T-helper 22 cell (primary cell): ENCODE measurements around the gene ZYX.
A peak's percentile ranks its signal among the peaks of the same experiment; 100 is the strongest.
"Not testable (repeated sequence)": the region's sequence is repeated elsewhere in the genome, so short reads cannot be mapped to it uniquely, and the experiment has no call there.

Experiments
- DNase-seq: peaks from one replicate; pipeline ENCODE4 v3.0.0-alpha.2; 2020; ENCODE audit warnings: low read depth

The ZYX gene

GRCh38 chr7:143396625-143397556 lies 15.7 kb downstream of the ZYX start:
- no peak for DNase-seq

- DNase-seq = no peak
Observed at GRCh38 chr7:143397710-143398530, 16.8 kb downstream of the ZYX start.

- DNase-seq = no peak
Observed at GRCh38 chr7:143398616-143399015, 17.5 kb downstream of the ZYX start.

GRCh38 chr7:143399151-143399550 lies 18.0 kb downstream of the ZYX start:
- DNase-seq = no peak

GRCh38 chr7:143399642-143400041 lies 18.5 kb downstream of the ZYX start:
- no peak for DNase-seq

- no peak for DNase-seq
Observed at GRCh38 chr7:143401265-143401664, 20.1 kb downstream of the ZYX start.

- DNase-seq = not testable (repeated sequence)
Observed at GRCh38 chr7:143402233-143402632, 21.1 kb downstream of the ZYX start.

- no peak for DNase-seq
Observed at GRCh38 chr7:143405173-143406001, 24.2 kb downstream of the ZYX start.

- no peak for DNase-seq
Observed at GRCh38 chr7:143406002-143406357, 24.8 kb downstream of the ZYX start.

- no peak for DNase-seq
Observed at GRCh38 chr7:143407287-143408251, 26.4 kb downstream of the ZYX start.

GRCh38 chr7:143408252-143408685 lies 27.1 kb downstream of the ZYX start:
- no peak for DNase-seq

GRCh38 chr7:143408686-143409561 lies 27.8 kb downstream of the ZYX start, which contains the start of gene EPHA1:
TSS of gene EPHA1 (minus strand) at chr7:143408856. CDS start at chr7:143408805, 51 bp downstream.
- DNase-seq = peak; percentile 34

GRCh38 chr7:143410521-143411004 lies 29.4 kb downstream of the ZYX start:
- DNase-seq = no peak

GRCh38 chr7:143411976-143412708 lies 31.0 kb downstream of the ZYX start:
- no peak for DNase-seq

- DNase-seq = no peak
Observed at GRCh38 chr7:143413123-143413522, 32.0 kb downstream of the ZYX start.

- not testable (repeated sequence) for DNase-seq
Observed at GRCh38 chr7:143415209-143415608, 34.1 kb downstream of the ZYX start.

GRCh38 chr7:143415742-143416397 lies 34.7 kb downstream of the ZYX start:
- no peak for DNase-seq

- no peak for DNase-seq
Observed at GRCh38 chr7:143416565-143417149, 35.5 kb downstream of the ZYX start.
